H1 (cell line): ENCODE measurements around the gene MTNR1B. TPM values are rescaled to one million over a fixed set of nuclear protein-coding genes. Genes with fewer than 3 reads are reported as not detected.

ENCODE experiments used
- GABPA ChIP-seq: IDR thresholded peaks from 2 replicates; pipeline ENCODE4 v1.6.1; 2011; ENCODE audit warnings: mild to moderate bottlenecking, low read length, moderate library complexity, borderline replicate concordance; ENCODE audit not compliant: insufficient read depth
- RAD21 ChIP-seq, 2 experiments: IDR thresholded peaks in 1 of 2; conservative IDR thresholded peaks in 1 of 2; 2 replicates each; pipeline ENCODE4 v1.6.1; 2011; ENCODE audit warnings: low read depth in 2 of 2, low read length in 2 of 2, improper control_type of control experiment in 1 of 2, inconsistent platforms in 1 of 2, mild to moderate bottlenecking in 1 of 2, moderate library complexity in 1 of 2
- RBBP5 ChIP-seq: IDR thresholded peaks from 2 replicates; pipeline ENCODE4 v1.7.1; 2012; ENCODE audit warnings: low read depth, mild to moderate bottlenecking, inconsistent platforms, low read length, moderate library complexity, borderline replicate concordance
- polyA plus RNA-seq, 7 experiments: library from polyadenylated mRNA; depleted of rRNA in 3 of 7; stranded (reverse) in 5 of 7; unstranded in 2 of 7; fragments of >200 nt in 5 of 7; fragments of 200-250 nt in 2 of 7; gene quantifications; 1 replicate in 5 of 7; 2 replicates in 1 of 7; 4 replicates in 1 of 7; pipeline versions ENCODE4 v1.2.1 to v1.2.3, GENCODE V29; 2011 to 2013; ENCODE audit warnings: missing spikeins in 2 of 7, mixed read lengths in 2 of 7
- total RNA-seq: library from RNA; stranded (reverse); fragmentation: NEBNext Ultra II Directional; extraction: Animal tissue kit (Norgen Biotek cat#: 25700); gene quantifications from 2 replicates; pipeline ENCODE4 v1.2.1, GENCODE V29; 2021
- TF ChIP-seq, protein P1 (sequence below): IDR thresholded peaks from 2 replicates; pipeline ENCODE4 v1.6.1; 2012; ENCODE audit warnings: low read length, inconsistent platforms

Gene MTNR1B
- total and polyA plus RNA-seq, 2 of the 8 experiments (the other 6 are each of a cell fraction or from before 2014, with no cell fraction given): 0.08 TPM; not detected in 1

DNA sequence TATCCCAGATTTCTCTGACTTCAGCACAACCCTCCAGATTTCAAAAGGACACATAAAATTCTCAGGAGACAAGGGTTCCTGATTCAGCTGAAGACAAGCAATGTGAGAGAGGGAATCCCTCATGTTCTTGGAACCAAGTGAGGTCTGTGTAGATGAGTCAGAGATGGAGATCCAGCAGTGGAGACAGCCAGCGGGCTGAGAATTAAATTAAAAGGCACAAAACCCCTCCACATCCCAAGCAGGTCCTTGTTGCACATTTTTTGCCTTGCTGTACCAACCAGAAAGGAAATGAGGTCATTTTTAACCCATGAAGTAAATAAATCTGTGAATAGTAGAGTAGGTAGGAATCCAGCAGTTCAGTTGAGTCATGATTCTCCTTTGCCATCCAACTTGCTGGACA, 9.7 kb downstream of the MTNR1B start (continued):
- no peak for TF ChIP-seq GABPA
- TF ChIP-seq, protein P1, sequence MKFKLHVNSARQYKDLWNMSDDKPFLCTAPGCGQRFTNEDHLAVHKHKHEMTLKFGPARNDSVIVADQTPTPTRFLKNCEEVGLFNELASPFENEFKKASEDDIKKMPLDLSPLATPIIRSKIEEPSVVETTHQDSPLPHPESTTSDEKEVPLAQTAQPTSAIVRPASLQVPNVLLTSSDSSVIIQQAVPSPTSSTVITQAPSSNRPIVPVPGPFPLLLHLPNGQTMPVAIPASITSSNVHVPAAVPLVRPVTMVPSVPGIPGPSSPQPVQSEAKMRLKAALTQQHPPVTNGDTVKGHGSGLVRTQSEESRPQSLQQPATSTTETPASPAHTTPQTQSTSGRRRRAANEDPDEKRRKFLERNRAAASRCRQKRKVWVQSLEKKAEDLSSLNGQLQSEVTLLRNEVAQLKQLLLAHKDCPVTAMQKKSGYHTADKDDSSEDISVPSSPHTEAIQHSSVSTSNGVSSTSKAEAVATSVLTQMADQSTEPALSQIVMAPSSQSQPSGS: no peak
- TF ChIP-seq RAD21 (IDR thresholded peaks at IDR 0.05 in 1 of 2, conservative IDR thresholded peaks at IDR 0.05 in 1 of 2; ENCODE audit: low read depth in 2 of 2, low read length in 2 of 2): no peak
- no peak for TF ChIP-seq RBBP5
